ENCODE results near the gene TAP2.

- TF ChIP-seq CTCF (IDR thresholded peaks at IDR 0.05) (no peak), EZH2 (IDR thresholded peaks at IDR 0.05; ENCODE audit: borderline replicate concordance, insufficient read depth, low read depth, low read length, poor library complexity, severe bottlenecking) (no peak)
Observed at GRCh38 chr6:32843331-32843978, 4.9 kb upstream of the TAP2 start.
